K562 (cell line): Measurements from ENCODE around the gene WDR93. TPM values are rescaled to one million over a fixed set of nuclear protein-coding genes. Genes with fewer than 3 reads are reported as not detected.

Source experiments
- ATAC-seq: fragments of 200-7000 bp; cut with Tn5 transposase; 3 replicates; pipeline ENCODE4 v1.9.1; 2020; ENCODE audit warnings: moderate library complexity
- BruUV-seq: library from RNA; stranded (reverse); fragments of 400-500 nt; replicated peaks from 2 replicates; lab custom pipeline; 2021; lab: Mats Ljungman, UMichigan
- CTCF ChIA-PET: fragments of 300-600 bp; formaldehyde crosslinking; extraction: SDS; loops from one replicate; lab custom pipeline; 2021; ENCODE audit warnings: low intra/inter-chr PET ratio; lab: Yijun Ruan, JAX
- POLR2A ChIA-PET: fragments of 300-600, 350-650 bp; sonication (Branson Sonifier 250); formaldehyde crosslinking; extraction: SDS; loops from one replicate; lab custom pipeline; 2021; ENCODE audit warnings: antibody characterized with exemption, inconsistent platforms; lab: Yijun Ruan, JAX
- DNase-seq, 4 experiments: peaks; one replicate each; pipeline versions ENCODE4 v3.0.0 to v3.0.0-alpha.2; 2011 to 2018; ENCODE audit warnings: low spot score in 3 of 4, mixed read lengths in 3 of 4; ENCODE audit errors: extremely low read depth in 1 of 4
- FAIRE-seq: peaks from 2 replicates; lab custom pipeline; 2011; peaks lifted over from hg19 to GRCh38; lab: Jason Lieb, UNC
- H2AFZ ChIP-seq: 2 replicates; pipeline ENCODE4 v1.6.0; 2011; ENCODE audit warnings: low read depth, low read length, control low read depth, inconsistent platforms
- H3K27ac ChIP-seq: fragments of 200-600 bp; 3 replicates; pipeline ENCODE4 v1.8.0; 2011; ENCODE audit warnings: low read depth, mild to moderate bottlenecking, control low read depth, inconsistent platforms, low read length, moderate library complexity, mixed read lengths; ENCODE audit errors: extremely low read depth
- H3K27me3 ChIP-seq, 2 experiments: fragments of 300-600 bp in 1 of 2; 2 replicates in 1 of 2; 3 replicates in 1 of 2; pipeline versions ENCODE4 v1.6.0 to v1.8.0; 2011; ENCODE audit warnings: inconsistent platforms in 2 of 2, low read length in 2 of 2, mild to moderate bottlenecking in 1 of 2, mixed read lengths in 1 of 2, moderate library complexity in 1 of 2; ENCODE audit not compliant: control insufficient read depth in 2 of 2, insufficient read depth in 2 of 2
- H3K36me3 ChIP-seq: fragments of 300-600 bp; 3 replicates; pipeline ENCODE4 v1.8.0; 2011; ENCODE audit warnings: mild to moderate bottlenecking, low read length, inconsistent platforms; ENCODE audit not compliant: control insufficient read depth, insufficient read depth
- H3K4me1 ChIP-seq, 2 experiments: fragments of 200-600 bp in 1 of 2; replicated peaks in 1 of 2; 2 replicates in 1 of 2; 3 replicates in 1 of 2; pipeline versions ENCODE4 v1.5.1 to v1.8.0; 2011; ENCODE audit warnings: inconsistent platforms in 2 of 2, low read length in 2 of 2, mild to moderate bottlenecking in 1 of 2, mixed read lengths in 1 of 2, moderate library complexity in 1 of 2; ENCODE audit not compliant: control insufficient read depth in 2 of 2, insufficient read depth in 2 of 2
- H3K4me2 ChIP-seq: 2 replicates; pipeline ENCODE4 v1.6.1; 2011; ENCODE audit warnings: low read length, control low read depth, inconsistent platforms, mixed read lengths; ENCODE audit not compliant: insufficient read depth
- H3K4me3 ChIP-seq: fragments of 200-600 bp; sonication (generic), shearing (Covaris generic); 2 replicates; pipeline ENCODE4 v1.5.1; 2016; ENCODE audit warnings: control low read depth, inconsistent platforms
- H3K79me2 ChIP-seq: fragments of 200-600 bp; 3 replicates; pipeline ENCODE4 v1.8.0; 2011; ENCODE audit warnings: low read length, inconsistent platforms; ENCODE audit not compliant: control insufficient read depth, insufficient read depth
- H3K9ac ChIP-seq, 2 experiments: 2 replicates each; pipeline versions ENCODE4 v1.6.0 to v1.6.1; 2011; ENCODE audit warnings: low read depth in 2 of 2, low read length in 2 of 2, control low read depth in 1 of 2, inconsistent platforms in 1 of 2, mild to moderate bottlenecking in 1 of 2, mixed read lengths in 1 of 2; ENCODE audit not compliant: insufficient read depth in 1 of 2
- H3K9me1 ChIP-seq: one replicate; pipeline ENCODE4 v1.6.0; 2011; ENCODE audit warnings: inconsistent platforms, mild to moderate bottlenecking, low read length, moderate library complexity; ENCODE audit not compliant: control insufficient read depth, insufficient read depth
- H3K9me3 ChIP-seq: replicated peaks from 2 replicates; pipeline ENCODE4 v1.5.1; 2011; ENCODE audit warnings: low read depth, low read length, inconsistent platforms; ENCODE audit not compliant: control insufficient read depth, insufficient read depth
- H4K20me1 ChIP-seq: replicated peaks from 2 replicates; pipeline ENCODE4 v1.6.1; 2011; ENCODE audit warnings: low read length, inconsistent platforms, mixed read lengths; ENCODE audit not compliant: control insufficient read depth, insufficient read depth
- CBFA2T2 ChIP-seq: fragments of 450-650 bp; conservative IDR thresholded peaks from 2 replicates; pipeline ENCODE4 v1.6.1; 2017; ENCODE audit warnings: mild to moderate bottlenecking
- ERF ChIP-seq: fragments of 450-650 bp; formaldehyde crosslinking; IDR thresholded peaks from 2 replicates; pipeline ENCODE4 v1.4.0; 2020; ENCODE audit warnings: mild to moderate bottlenecking, mixed read lengths
- MTF1 ChIP-seq: fragments of 250-450 bp; sonication (Bioruptor Pico); IDR thresholded peaks from 2 replicates; pipeline ENCODE4 v1.9.0; 2021; ENCODE audit warnings: moderate library complexity, mild to moderate bottlenecking, inconsistent platforms, borderline replicate concordance
- RFX1 ChIP-seq: fragments of 450-650 bp; IDR thresholded peaks from 2 replicates; pipeline ENCODE4 v1.6.1; 2016; ENCODE audit warnings: mild to moderate bottlenecking, moderate library complexity
- WGBS: fragments of 100-300 bp; shearing (Covaris generic); methylation state at CpG from one replicate; pipeline ENCODE4 v1.1.6; 2016; ENCODE audit warnings: low coverage, mixed read lengths; ENCODE audit not compliant: insufficient coverage; ENCODE audit errors: missing lambda C conversion rate; 5-methylcytosine and 5-hydroxymethylcytosine counted together
- in situ Hi-C: fragments of 300-500 bp; cut with MboI; formaldehyde crosslinking; loops from 4 replicates; pipeline ENCODE4 v1.15.0; 2018; ENCODE audit warnings: inconsistent platforms, mixed read lengths
- intact Hi-C: fragments of 100-400 bp; cut with micrococcal nuclease; formaldehyde crosslinking; loops from 2 replicates; pipeline ENCODE4 v1.14.2; 2022
- polyA plus RNA-seq, 8 experiments: library from polyadenylated mRNA; depleted of rRNA in 4 of 8; stranded (reverse) in 5 of 8; unstranded in 3 of 8; fragments of >200 nt; fragmentation: Nextera tagmentation in 2 of 8; fragmentation: Illumina TruSeq in 1 of 8; extraction: Ambion mirVana in 2 of 8; extraction: Trizol in 1 of 8; gene quantifications; 2 replicates each; pipeline versions ENCODE4 v1.2.1 to v1.2.3, GENCODE V29; 2011 to 2014; ENCODE audit warnings: inconsistent platforms in 1 of 8, missing spikeins in 1 of 8
- total RNA-seq, 7 experiments: library from RNA; depleted of rRNA in 6 of 7; stranded (reverse); fragments of >200 nt in 6 of 7; fragmentation: Illumina TruSeq in 2 of 7; extraction: Trizol in 2 of 7; gene quantifications; 2 replicates each; pipeline versions ENCODE4 v1.2.1 to v1.2.3, GENCODE V29; 2011 to 2021; ENCODE audit warnings: low replicate concordance in 1 of 7
- TF ChIP-seq, protein P1 (sequence below): fragments of 150-350 bp; conservative IDR thresholded peaks from 2 replicates; pipeline ENCODE4 v1.6.1; 2014; ENCODE audit warnings: low read length
- TF ChIP-seq, protein P2 (sequence below): fragments of 250-450 bp; sonication (Bioruptor Pico); IDR thresholded peaks from 2 replicates; pipeline ENCODE4 v1.8.0; 2022; ENCODE audit warnings: moderate library complexity, mild to moderate bottlenecking, inconsistent platforms

The WDR93 gene
- total and polyA plus RNA-seq, 9 of the 15 experiments (the other 6 are each of a cell fraction or from before 2014, with no cell fraction given): not detected

- Histone ChIP-seq H3K4me2 (no peak overlapping the region; the same call in 1 of the 2 replicates), H3K4me3 (no peak overlapping the region), H3K9me3 (no peaks in the 10 kb centered on the region), H3K36me3 (no peaks in the 10 kb centered on the region), H3K9me1 (no peaks in the 10 kb centered on the region), H3K27me3 (no peaks in the 10 kb centered on the region), H2AFZ (peak overlapping the region; percentile 57), H3K9ac (peak overlapping the region in 1 of 2 experiments; percentile 47; a peak in 2 of 4 replicates), H3K79me2 (no peaks in the 10 kb centered on the region), H3K4me1 (peaks cover 37 to 53% of the 10 kb centered on the region in 2 experiments), H4K20me1 (no peaks in the 10 kb centered on the region), H3K27ac (peak overlapping the region; percentile 10; the same call in 1 of the 3 replicates)
- ChIA-PET CTCF (no interaction called here), POLR2A (interaction anchor here (0.8 to 1.3 kb wide), 5 partner anchors 14 to 78 kb away, joined by 3 to 5 read pairs (median 4); partner anchors contain the start of gene ANPEP)
- in situ Hi-C loops (loop anchor here (10.0 kb wide), 1 partner anchor 454 kb away; the partner anchor contains the start of genes CIB1 and GDPGP1), intact Hi-C loops (no loop called here)
- FAIRE-seq (no peak), DNase-seq (no peak), ATAC-seq (no peak)
- BruUV-seq: no TSS peak
- 62% methylated on average over 2 of the region's 6 CpGs for WGBS
- TF ChIP-seq, protein P1, sequence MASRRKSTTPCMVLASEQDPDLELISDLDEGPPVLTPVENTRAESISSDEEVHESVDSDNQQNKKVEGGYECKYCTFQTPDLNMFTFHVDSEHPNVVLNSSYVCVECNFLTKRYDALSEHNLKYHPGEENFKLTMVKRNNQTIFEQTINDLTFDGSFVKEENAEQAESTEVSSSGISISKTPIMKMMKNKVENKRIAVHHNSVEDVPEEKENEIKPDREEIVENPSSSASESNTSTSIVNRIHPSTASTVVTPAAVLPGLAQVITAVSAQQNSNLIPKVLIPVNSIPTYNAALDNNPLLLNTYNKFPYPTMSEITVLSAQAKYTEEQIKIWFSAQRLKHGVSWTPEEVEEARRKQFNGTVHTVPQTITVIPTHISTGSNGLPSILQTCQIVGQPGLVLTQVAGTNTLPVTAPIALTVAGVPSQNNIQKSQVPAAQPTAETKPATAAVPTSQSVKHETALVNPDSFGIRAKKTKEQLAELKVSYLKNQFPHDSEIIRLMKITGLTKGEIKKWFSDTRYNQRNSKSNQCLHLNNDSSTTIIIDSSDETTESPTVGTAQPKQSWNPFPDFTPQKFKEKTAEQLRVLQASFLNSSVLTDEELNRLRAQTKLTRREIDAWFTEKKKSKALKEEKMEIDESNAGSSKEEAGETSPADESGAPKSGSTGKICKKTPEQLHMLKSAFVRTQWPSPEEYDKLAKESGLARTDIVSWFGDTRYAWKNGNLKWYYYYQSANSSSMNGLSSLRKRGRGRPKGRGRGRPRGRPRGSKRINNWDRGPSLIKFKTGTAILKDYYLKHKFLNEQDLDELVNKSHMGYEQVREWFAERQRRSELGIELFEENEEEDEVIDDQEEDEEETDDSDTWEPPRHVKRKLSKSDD: no peak
- TF ChIP-seq, protein P2, sequence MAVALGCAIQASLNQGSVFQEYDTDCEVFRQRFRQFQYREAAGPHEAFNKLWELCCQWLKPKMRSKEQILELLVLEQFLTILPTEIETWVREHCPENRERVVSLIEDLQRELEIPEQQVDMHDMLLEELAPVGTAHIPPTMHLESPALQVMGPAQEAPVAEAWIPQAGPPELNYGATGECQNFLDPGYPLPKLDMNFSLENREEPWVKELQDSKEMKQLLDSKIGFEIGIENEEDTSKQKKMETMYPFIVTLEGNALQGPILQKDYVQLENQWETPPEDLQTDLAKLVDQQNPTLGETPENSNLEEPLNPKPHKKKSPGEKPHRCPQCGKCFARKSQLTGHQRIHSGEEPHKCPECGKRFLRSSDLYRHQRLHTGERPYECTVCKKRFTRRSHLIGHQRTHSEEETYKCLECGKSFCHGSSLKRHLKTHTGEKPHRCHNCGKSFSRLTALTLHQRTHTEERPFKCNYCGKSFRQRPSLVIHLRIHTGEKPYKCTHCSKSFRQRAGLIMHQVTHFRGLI (CRISPR knock-in tag): no peak
- TF ChIP-seq ERF (CRISPR knock-in tag) (no peak), CBFA2T2 (no peak), RFX1 (no peak), MTF1 (no peak)
Measured at GRCh38 chr15:89781055-89781454, 90.4 kb downstream of the WDR93 start.
